ENCODE measurements around the gene YBX2.

The YBX2 gene

DNA sequence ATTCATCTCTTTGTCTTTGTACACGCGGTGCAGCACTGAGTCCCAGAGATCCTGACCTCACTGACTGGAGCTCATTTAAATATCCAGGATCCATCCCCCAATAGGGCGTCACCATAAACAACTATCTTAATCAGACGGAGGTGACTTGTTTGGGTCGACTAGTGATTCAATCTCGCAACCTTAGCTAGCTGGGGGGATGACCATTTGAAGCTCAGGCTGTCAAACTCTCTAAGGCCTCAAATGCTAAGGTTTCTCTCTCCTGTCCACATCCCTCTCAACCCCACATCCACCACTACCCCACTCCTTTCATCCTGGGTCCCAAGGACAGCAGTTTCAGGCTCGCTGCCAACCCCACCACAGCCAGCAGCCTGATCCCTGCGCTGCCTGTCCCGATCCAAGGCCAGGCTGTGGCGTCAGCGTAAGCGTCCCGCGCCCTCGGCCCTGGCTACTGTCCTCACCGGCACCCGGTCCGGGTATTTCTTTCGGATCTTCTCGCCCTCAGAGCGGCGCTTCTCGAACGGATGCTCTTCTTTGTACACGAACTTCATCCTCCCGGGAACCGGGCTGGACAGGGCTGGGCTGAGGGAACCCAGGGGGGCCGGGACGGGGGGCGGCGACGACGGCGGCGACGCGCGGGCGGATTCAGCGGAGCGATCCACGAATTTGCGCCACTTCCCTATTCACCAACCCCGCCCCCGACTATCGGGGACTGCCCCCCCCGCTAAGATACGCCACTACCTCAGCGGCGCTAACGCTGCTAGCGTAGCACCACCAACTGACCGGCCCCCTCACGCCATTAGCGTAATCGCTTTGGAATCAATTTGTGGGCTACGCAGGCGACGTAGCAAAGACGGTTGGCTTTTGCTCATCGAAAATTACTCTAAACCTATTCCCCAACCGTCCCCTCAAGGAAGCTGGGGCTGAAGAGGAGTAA, 52.4 kb downstream of the YBX2 start, which contains the start of gene GABARAP:
Gene GABARAP, minus strand, starts transcription at position 667 of the 934 bp plus-strand sequence. Its CDS starts 119 bp downstream, at position 548.
- DNase-seq: peak; percentile 90

DNA sequence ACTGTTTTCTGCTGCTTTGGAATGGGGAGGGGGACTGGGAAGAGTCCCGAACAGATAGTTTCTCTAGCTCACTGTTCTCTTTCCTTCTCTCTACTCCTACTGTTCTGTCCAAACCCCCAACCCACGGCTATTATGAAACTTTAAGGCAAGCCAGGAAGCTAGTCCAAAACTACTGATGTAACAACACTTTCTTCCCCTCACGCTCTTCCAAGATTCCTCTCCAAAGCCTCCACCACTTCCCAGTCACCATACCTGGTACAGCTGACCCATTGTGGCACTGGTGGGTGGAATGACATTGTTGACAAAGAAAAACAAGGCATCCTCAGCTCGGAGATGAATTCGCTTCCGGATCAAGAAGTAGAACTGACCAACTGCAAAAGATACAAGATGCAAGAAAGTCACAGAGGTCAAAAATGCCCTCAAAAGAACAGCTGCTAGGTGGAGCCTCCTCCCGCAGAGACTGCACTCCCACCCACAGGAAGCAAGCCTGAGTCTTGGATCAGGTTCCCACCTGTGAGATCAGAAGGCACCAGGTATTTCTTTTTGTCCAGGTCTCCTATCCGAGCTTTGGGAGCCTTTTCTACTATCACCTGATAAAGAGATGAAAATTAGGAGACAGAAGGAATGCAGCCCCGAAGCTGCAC, 53.2 kb downstream of the YBX2 start:
- no peak for DNase-seq

DNA sequence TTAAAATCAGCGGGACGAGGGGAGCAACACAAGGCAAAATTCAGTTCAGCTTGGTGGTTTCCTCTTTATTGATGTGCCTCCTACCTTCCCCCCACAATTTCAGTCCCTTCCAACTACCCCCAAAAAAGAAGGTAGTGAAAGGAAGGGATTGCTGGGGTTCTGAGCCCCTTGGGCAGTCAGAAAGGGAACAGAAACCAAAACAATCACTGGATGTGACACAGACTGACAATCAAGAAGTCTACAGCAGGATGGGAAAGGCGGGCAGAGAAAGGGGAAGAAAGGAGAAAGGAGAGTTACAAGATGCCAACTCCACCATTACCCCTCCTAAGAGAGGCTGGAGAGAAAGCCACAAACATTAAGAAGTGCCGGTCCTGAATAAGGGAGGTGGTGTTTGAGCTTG, 54.1 kb downstream of the YBX2 start:
- no peak for DNase-seq

DNA sequence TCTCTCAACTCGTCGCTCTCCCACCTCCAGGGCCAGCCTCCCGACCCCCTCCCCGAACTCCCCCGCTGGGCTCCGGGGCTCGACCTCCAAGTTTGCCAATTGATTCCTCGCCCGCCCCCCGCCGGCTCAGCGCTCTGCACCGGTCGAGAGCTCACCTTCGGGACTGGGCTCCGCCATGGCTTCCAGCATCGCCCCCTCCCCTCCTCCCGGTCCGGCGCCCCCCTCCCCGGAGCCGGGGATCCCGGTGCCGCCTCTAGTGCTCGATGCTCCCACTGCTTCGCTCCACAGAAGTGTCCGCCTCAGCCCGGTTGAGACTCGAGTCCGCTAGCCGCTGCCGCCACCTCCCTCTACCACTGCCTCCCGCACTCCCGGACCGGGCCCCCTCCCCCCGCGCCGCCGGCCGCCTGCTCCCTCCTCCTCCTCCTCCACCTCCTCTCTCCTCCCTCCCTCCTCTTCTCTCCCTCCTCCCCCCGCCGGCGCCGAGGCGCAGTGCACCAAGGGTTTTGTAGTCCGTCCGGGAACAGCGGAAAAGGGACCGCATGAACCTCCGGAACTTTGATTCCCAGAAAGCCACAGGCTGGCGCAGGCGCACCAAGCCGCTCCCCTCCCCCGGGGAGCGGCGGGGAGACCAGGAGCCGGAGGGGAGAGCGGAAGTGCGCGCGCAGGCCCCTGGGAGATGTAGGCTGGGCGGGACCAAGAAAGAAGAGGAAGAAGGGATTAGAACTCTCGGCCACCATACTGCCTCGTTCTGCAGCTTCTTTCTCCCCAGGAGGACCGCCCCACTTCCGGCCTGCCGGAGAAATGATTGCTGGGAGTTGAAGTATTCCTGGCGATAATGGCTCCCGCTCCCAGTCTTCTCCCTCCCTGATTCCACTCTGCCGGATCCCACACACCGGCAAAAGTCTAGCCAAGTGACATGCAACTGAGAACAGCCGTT, 55.1 kb downstream of the YBX2 start, which contains the start of gene PHF23:
Gene PHF23, minus strand, starts transcription at position 367 of the 937 bp plus-strand sequence. Its CDS starts 178 bp downstream, at position 189.
- peak; percentile 97 for DNase-seq

DNA sequence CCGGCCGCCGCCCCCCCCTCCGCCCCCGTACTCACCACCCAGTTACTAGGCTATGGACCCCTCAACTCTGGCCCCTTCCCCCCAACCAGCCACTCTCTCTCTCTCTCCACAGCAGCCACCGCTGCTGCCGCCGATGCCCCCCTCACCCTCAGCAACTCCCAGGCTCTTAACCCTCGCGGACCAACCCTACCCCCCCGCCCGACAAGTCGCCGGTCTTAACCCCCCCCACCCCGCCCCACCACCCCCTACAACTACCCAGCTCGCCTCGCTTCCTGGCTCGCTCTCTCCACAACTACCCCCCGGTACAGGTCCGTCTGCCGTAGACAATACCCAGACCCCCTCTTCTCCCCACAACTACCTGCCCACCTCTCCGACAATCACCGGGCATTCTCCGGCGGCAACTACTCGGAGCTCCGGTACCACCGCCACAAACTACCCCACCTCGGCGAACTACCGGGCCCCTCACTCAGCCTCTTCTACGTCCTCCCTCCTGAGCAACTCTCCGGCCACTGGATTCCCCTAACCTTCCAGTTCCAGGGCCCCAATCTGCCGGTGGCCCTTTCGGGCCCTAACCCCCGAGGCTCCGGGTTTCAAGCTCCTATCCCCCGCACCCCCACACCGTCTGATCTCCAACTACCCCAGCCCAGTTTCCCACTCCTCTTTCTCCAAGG, 55.9 kb downstream of the YBX2 start:
- DNase-seq: peak; percentile 44

All from activated naive CD4-positive, alpha-beta T cell treated with anti-CD3 and anti-CD28 coated beads, Interleukin-2, amount 50 U/mL, for 16 hours (primary cell).